ENCODE measurements around the gene KIF1B. TPM values are rescaled to one million over a fixed set of nuclear protein-coding genes. Genes with fewer than 3 reads are reported as not detected.

The KIF1B gene
- total RNA-seq = 15.1 and 22.8 TPM in 2 replicates

GRCh38 chr1:10209905-10210810, at the start of gene KIF1B:
Gene KIF1B, plus strand, starts transcription at chr1:10210570. Its CDS starts 21,759 bp downstream, at chr1:10232329.

GRCh38 chr1:10398734-10399443, 188.5 kb downstream of the KIF1B start, which contains the start of gene PGD:
Gene PGD, plus strand, starts transcription at chr1:10399064. Its CDS starts 54 bp downstream, at chr1:10399118.

GRCh38 chr1:10430216-10431069, 220.1 kb downstream of the KIF1B start, which contains the start of gene CENPS:
Gene CENPS, plus strand, starts transcription at chr1:10430433. Its CDS starts 85 bp downstream, at chr1:10430518.

Other genes starting within 250 kb of the KIF1B start
- gene RBP7, start 213.3 kb upstream of the KIF1B start, total RNA-seq = not detected in 2 replicates
- gene UBE4B, start 177.6 kb upstream of the KIF1B start, total RNA-seq = 31.7 and 32.3 TPM in 2 replicates
- gene PGD, start 188.5 kb downstream of the KIF1B start, total RNA-seq = 138 and 245 TPM in 2 replicates
- gene CENPS, start 219.9 kb downstream of the KIF1B start, total RNA-seq = 5.4 and 6.5 TPM in 2 replicates
- not detected in 2 replicates for gene CORT, start 239.5 kb downstream of the KIF1B start, total RNA-seq

Data from pericardium fibroblast (primary cell).